ENCODE data around the gene SPHKAP.

- TF ChIP-seq CTCF (IDR thresholded peaks at IDR 0.05) (no peak), POLR2A (IDR thresholded peaks at IDR 0.05) (no peak)
Measured at GRCh38 chr2:228157841-228158240, 23.6 kb downstream of the SPHKAP start.
